Activated naive CD4-positive, alpha-beta T cell treated with anti-CD3 and anti-CD28 coated beads for 36 hours (primary cell): ENCODE results near the gene CPEB4. TPM values are rescaled to one million over a fixed set of nuclear protein-coding genes. Genes with fewer than 3 reads are reported as not detected.

Experiments
- CTCF ChIA-PET: fragments of 350-600 bp; sonication (Branson Sonifier 250); formaldehyde crosslinking; loops from one replicate; lab custom pipeline; 2021; ENCODE audit warnings: antibody characterized with exemption; lab: Charles Lee
- DNase-seq: peaks from one replicate; pipeline ENCODE4 v3.0.0-alpha.2; 2020
- H3K27ac Mint-ChIP-seq: one replicate; pipeline ENCODE4 v1.8.0; 2021; ENCODE audit warnings: mild to moderate bottlenecking, mixed read lengths
- H3K27me3 Mint-ChIP-seq: one replicate; pipeline ENCODE4 v1.8.0; 2021; ENCODE audit warnings: low read depth, mixed read lengths
- H3K36me3 Mint-ChIP-seq: one replicate; pipeline ENCODE4 v1.8.0; 2021; ENCODE audit warnings: low read depth, mixed read lengths
- H3K4me1 Mint-ChIP-seq: one replicate; pipeline ENCODE4 v1.8.0; 2021; ENCODE audit warnings: low read depth, mixed read lengths
- H3K4me3 Mint-ChIP-seq: one replicate; pipeline ENCODE4 v1.8.0; 2021; ENCODE audit warnings: mild to moderate bottlenecking, moderate library complexity, mixed read lengths
- H3K9me3 Mint-ChIP-seq: one replicate; pipeline ENCODE4 v1.8.0; 2021; ENCODE audit warnings: mixed read lengths
- intact Hi-C: fragments of 100-400 bp; cut with micrococcal nuclease; formaldehyde crosslinking; loops from one replicate; pipeline ENCODE4 v1.15.1; 2023
- total RNA-seq, 2 experiments: library from RNA; stranded (reverse); gene quantifications; one replicate each; pipeline ENCODE4 v1.2.3, GENCODE V29; 2021

CPEB4 gene
- total RNA-seq, 2 experiments from 2014 or later, result 7.6 to 7.8 TPM

GRCh38 chr5:173893192-173893561, 5.0 kb downstream of the CPEB4 start:
- H3K4me1 Mint-ChIP-seq, result peaks cover 49% of the 10 kb centered on the region
- CTCF ChIA-PET, result no interaction called here
- no peak overlapping the region for H3K27ac Mint-ChIP-seq
- no peaks in the 10 kb centered on the region for H3K27me3 Mint-ChIP-seq
- no peak overlapping the region for H3K4me3 Mint-ChIP-seq
- H3K9me3 Mint-ChIP-seq, result no peaks in the 10 kb centered on the region
- H3K36me3 Mint-ChIP-seq, result peaks cover 1% of the 10 kb centered on the region
- DNase-seq, result no peak
- intact Hi-C loops, result no loop called here

GRCh38 chr5:173895401-173896165, 7.4 kb downstream of the CPEB4 start:
- Mint-ChIP-seq H3K36me3 (no peaks in the 10 kb centered on the region), H3K27me3 (no peaks in the 10 kb centered on the region), H3K4me3 (no peak overlapping the region), H3K27ac (no peak overlapping the region), H3K4me1 (peaks cover 35% of the 10 kb centered on the region), H3K9me3 (no peaks in the 10 kb centered on the region)
- CTCF ChIA-PET, result interaction anchor here (1.1 to 1.4 kb wide), 2 partner anchors 11 to 30 kb away, joined by 3 to 4 read pairs; no protein-coding TSS in a partner anchor
- no peak for DNase-seq
- intact Hi-C loops, result no loop called here

DNA sequence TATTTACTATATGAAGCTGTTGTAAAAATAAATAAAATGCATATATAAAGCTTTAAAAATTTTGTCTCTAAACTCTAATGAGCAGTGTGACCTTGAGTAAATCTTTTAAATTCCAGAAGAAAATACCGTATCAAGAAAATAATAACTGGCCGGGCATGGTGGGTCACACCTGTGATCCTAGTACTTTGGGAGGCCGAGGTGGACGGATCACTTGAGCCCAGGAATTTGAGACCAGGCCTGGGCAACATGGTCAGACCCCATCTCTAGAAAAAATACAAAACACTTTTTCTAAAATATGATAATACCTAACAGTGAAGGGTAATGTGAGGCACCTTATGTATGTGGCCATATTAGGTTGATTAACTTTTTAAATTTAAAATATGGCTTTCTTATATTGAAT, 8.5 kb downstream of the CPEB4 start:
- H3K4me1 Mint-ChIP-seq, result peaks cover 27% of the 10 kb centered on the region
- H3K27me3 Mint-ChIP-seq, result no peaks in the 10 kb centered on the region
- H3K36me3 Mint-ChIP-seq, result no peaks in the 10 kb centered on the region
- intact Hi-C loops, result no loop called here
- CTCF ChIA-PET, result interaction anchor here (1.1 to 1.4 kb wide), 2 partner anchors 12 to 29 kb away, joined by 3 to 4 read pairs; no protein-coding TSS in a partner anchor
- DNase-seq, result no peak
- no peak overlapping the region for H3K4me3 Mint-ChIP-seq
- H3K27ac Mint-ChIP-seq, result no peak overlapping the region
- no peaks in the 10 kb centered on the region for H3K9me3 Mint-ChIP-seq

DNA sequence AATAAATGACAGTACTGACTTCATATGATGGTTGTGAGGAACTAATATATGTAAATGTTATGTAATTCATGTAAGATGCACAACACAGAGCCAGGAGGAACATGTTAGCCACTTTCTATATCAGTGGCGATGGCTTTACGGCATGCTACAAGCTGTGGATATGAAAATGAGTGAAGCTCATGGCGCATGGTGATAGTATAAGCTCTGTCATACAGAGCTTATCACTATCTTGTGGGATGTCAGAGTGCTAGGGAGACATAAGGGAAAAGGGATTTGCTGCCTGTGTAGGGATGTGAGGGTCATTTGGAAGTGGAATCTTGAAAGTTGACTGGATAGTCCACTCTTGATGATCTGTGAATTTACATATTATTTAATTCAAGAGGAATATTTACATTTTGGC, 13.6 kb downstream of the CPEB4 start:
- Mint-ChIP-seq H3K9me3 (no peaks in the 10 kb centered on the region), H3K4me1 (peaks cover 17% of the 10 kb centered on the region), H3K27ac (no peak overlapping the region), H3K4me3 (no peak overlapping the region), H3K36me3 (no peaks in the 10 kb centered on the region), H3K27me3 (no peaks in the 10 kb centered on the region)
- intact Hi-C loops, result no loop called here
- CTCF ChIA-PET, result interaction anchor here (1.8 kb wide), 1 partner anchor 24 kb away, joined by 4 read pairs; no protein-coding TSS in a partner anchor
- no peak for DNase-seq

- Mint-ChIP-seq H3K27ac (no peak overlapping the region), H3K27me3 (no peaks in the 10 kb centered on the region), H3K36me3 (no peaks in the 10 kb centered on the region), H3K4me3 (no peak overlapping the region), H3K9me3 (no peaks in the 10 kb centered on the region), H3K4me1 (peaks cover 17% of the 10 kb centered on the region)
- CTCF ChIA-PET, result interaction anchor here (1.8 kb wide), 1 partner anchor 23 kb away, joined by 4 read pairs; no protein-coding TSS in a partner anchor
- intact Hi-C loops, result no loop called here
- DNase-seq, result no peak
Measured at GRCh38 chr5:173902334-173902733, 14.2 kb downstream of the CPEB4 start.

DNA sequence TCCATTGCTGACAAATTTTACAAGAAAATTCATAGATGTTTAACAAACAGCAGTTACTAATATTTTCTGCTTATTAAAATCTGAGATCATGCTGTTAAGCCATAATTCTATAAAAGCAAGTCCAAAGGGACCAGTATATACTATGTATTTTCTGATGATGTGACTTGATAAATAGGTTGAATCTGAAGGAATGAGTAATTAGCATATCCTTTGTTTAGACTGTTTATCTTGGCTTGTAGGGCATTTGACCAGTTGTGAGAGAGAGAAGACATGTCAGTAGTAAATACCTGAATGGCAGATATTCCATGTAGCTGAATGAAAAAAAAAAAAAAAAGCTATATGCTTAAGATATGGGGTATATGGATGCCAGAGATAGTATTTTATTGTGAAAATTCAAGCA, 14.6 kb downstream of the CPEB4 start:
- Mint-ChIP-seq H3K9me3 (no peaks in the 10 kb centered on the region), H3K27ac (no peak overlapping the region), H3K4me1 (peaks cover 20% of the 10 kb centered on the region), H3K27me3 (no peaks in the 10 kb centered on the region), H3K4me3 (no peak overlapping the region), H3K36me3 (no peaks in the 10 kb centered on the region)
- no peak for DNase-seq
- CTCF ChIA-PET, result interaction anchor here (1.0 kb wide), 1 partner anchor 23 kb away, joined by 4 read pairs; no protein-coding TSS in a partner anchor
- intact Hi-C loops, result no loop called here

DNA sequence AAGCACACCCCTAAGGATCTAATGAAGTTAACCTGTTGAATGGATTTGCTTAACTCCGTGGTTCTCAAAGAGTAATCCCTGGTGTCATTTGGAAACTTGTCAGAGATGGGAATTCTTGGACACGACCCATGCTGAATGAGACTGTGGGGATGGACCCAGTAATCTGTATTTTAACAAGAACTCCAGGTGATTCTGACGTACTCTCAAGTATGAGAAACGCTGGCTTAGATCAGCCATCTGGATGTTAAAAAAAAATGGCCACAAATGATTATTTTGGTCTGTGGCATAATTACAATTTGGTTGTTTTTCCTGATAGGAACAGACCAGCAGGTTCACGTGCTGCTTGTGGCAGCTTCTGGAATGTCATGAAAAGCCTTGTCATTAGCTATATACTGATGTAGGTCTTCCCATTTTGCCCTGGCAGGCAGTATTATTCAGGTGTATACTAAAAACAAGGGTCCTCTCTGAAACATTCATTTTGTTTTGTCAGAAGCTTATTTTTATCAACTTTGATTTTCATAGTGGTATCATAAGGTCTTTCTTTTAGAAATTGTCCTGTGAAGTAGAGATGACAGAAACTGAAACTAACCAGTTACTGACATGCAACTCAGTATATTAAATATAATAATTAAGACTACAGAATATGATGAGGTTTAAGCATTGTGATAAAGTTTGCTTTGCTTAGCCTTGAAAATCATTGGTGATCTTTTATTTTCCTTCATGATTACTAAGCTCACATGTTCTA, 15.4 kb downstream of the CPEB4 start:
- CTCF ChIA-PET, result interaction anchor here (0.6 to 1.0 kb wide), 2 partner anchors 14 to 22 kb away, joined by 3 to 4 read pairs; no protein-coding TSS in a partner anchor
- Mint-ChIP-seq H3K36me3 (no peaks in the 10 kb centered on the region), H3K4me1 (peaks cover 22% of the 10 kb centered on the region), H3K27me3 (no peaks in the 10 kb centered on the region), H3K9me3 (no peaks in the 10 kb centered on the region), H3K27ac (no peak overlapping the region), H3K4me3 (no peak overlapping the region)
- no peak for DNase-seq
- intact Hi-C loops, result no loop called here

DNA sequence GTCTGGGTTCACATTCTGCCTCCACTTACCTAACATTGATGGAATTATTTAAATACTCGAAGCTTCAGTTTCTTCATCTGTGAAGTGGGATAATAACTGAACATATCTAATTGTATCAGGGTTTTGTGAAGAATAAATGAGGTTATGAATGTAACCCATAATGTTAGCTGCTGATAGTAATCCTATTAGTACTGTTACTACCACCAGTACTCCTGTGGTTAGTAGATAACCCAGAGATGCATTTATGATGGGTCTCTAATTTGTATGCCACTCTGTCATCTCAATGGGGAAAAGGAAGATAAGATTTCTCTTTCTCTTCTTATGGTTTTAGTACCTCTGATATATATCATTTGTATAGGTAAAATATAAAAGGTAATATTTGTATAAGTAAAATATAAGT, 16.0 kb downstream of the CPEB4 start:
- Mint-ChIP-seq H3K36me3 (no peaks in the 10 kb centered on the region), H3K9me3 (no peaks in the 10 kb centered on the region), H3K27ac (no peak overlapping the region), H3K4me1 (peaks cover 22% of the 10 kb centered on the region), H3K4me3 (no peak overlapping the region), H3K27me3 (no peaks in the 10 kb centered on the region)
- intact Hi-C loops, result no loop called here
- no peak for DNase-seq
- CTCF ChIA-PET, result interaction anchor here (0.6 kb wide), 1 partner anchor 14 kb away, joined by 3 read pairs; no protein-coding TSS in a partner anchor

DNA sequence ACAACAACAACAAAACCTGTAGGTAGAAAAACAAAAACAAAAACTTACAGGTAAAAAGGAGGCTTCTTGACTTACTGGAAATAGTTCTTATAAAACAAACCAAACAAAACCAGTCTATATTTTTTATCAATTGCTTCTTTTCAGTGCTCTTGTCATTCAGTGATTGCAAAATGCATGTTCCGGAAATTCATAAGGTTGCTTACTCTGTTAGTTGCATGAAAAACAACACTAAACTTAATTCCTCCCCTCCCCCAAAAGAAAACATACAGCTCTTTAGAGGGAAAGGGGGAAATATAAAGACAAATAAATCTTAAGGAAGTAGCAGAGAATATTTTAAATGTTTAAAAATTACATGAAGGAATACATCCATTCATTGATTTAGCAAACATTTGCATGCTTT, 19.1 kb downstream of the CPEB4 start:
- Mint-ChIP-seq H3K4me3 (no peak overlapping the region), H3K4me1 (peaks cover 22% of the 10 kb centered on the region), H3K36me3 (no peaks in the 10 kb centered on the region), H3K27ac (no peak overlapping the region), H3K27me3 (no peaks in the 10 kb centered on the region), H3K9me3 (no peaks in the 10 kb centered on the region)
- DNase-seq, result no peak
- CTCF ChIA-PET, result interaction anchor here (0.7 to 1.0 kb wide), 2 partner anchors 20 to 93 kb away, joined by 3 read pairs; no protein-coding TSS in a partner anchor
- intact Hi-C loops, result no loop called here

- Mint-ChIP-seq H3K27ac (no peak overlapping the region), H3K4me3 (no peak overlapping the region), H3K36me3 (no peaks in the 10 kb centered on the region), H3K4me1 (peaks cover 16% of the 10 kb centered on the region), H3K9me3 (no peaks in the 10 kb centered on the region), H3K27me3 (no peaks in the 10 kb centered on the region)
- CTCF ChIA-PET, result interaction anchor here (0.6 to 1.9 kb wide), 5 partner anchors 9 to 94 kb away, joined by 3 to 7 read pairs (median 3); no protein-coding TSS in a partner anchor
- DNase-seq, result no peak
- intact Hi-C loops, result no loop called here
Measured at GRCh38 chr5:173907686-173908371, 19.7 kb downstream of the CPEB4 start.

GRCh38 chr5:173909199-173909598, 21.1 kb downstream of the CPEB4 start:
- Mint-ChIP-seq H3K4me1 (peaks cover 7% of the 10 kb centered on the region), H3K9me3 (no peaks in the 10 kb centered on the region), H3K4me3 (no peak overlapping the region), H3K27ac (no peak overlapping the region), H3K27me3 (no peaks in the 10 kb centered on the region), H3K36me3 (no peaks in the 10 kb centered on the region)
- DNase-seq, result no peak
- intact Hi-C loops, result no loop called here
- CTCF ChIA-PET, result interaction anchor here (0.9 to 1.9 kb wide), 2 partner anchors 8 to 16 kb away, joined by 3 to 7 read pairs; no protein-coding TSS in a partner anchor

- Mint-ChIP-seq H3K4me3 (no peak overlapping the region), H3K9me3 (no peaks in the 10 kb centered on the region), H3K27me3 (no peaks in the 10 kb centered on the region), H3K4me1 (peaks cover 7% of the 10 kb centered on the region), H3K36me3 (no peaks in the 10 kb centered on the region), H3K27ac (no peak overlapping the region)
- no peak for DNase-seq
- CTCF ChIA-PET, result no interaction called here
- intact Hi-C loops, result no loop called here
Measured at GRCh38 chr5:173910215-173910614, 22.1 kb downstream of the CPEB4 start.
